Astrocyte (in vitro differentiated cells and primary cell): ENCODE measurements around the gene LYPD6.

Experiments
- CTCF ChIP-seq: IDR thresholded peaks from 2 replicates; pipeline ENCODE4 v1.5.1; 2011; ENCODE audit warnings: low read depth, mild to moderate bottlenecking, inconsistent platforms, low read length, moderate library complexity; ENCODE audit not compliant: insufficient read depth
- EZH2 ChIP-seq: IDR thresholded peaks from 2 replicates; pipeline ENCODE4 v1.6.1; 2012; ENCODE audit warnings: mild to moderate bottlenecking, low read length, inconsistent platforms; ENCODE audit not compliant: insufficient read depth

- TF ChIP-seq CTCF (no peak), EZH2 (no peak)
Observed at GRCh38 chr2:149281441-149281840, 48.9 kb upstream of the LYPD6 start.
